ENCODE measurements around the gene NFE2L3.
"Not testable (repeated sequence)": the region's sequence is repeated elsewhere in the genome, so short reads cannot be mapped to it uniquely, and the experiment has no call there.

Gene NFE2L3

DNA sequence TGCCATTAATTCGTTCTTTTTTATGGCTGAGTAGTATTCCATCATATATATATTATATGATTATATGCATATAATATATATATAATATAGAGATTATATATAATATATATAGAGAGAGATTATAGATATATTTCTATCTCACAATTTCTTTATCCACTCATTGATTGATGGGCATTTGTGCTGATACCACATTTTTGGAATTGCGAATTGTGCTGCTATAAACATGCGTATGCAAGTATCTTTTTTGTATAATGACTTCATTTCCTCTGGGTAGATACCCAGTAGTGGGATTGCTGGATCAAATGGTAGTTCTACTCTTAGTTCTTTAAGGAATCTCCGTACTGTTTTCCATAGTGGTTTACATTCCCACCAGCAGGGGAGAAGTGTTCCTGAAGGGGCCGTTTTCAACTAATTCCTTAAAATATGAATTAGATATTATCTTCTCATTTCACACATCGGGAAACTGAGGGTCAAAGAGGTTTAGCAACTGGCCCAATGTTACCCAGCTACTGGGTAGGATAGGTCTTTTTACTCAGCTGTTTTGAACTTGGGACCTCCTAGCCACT lies 16.5 kb downstream of the NFE2L3 start:
- DNase-seq (ENCODE audit: low spot score): no peak

DNA sequence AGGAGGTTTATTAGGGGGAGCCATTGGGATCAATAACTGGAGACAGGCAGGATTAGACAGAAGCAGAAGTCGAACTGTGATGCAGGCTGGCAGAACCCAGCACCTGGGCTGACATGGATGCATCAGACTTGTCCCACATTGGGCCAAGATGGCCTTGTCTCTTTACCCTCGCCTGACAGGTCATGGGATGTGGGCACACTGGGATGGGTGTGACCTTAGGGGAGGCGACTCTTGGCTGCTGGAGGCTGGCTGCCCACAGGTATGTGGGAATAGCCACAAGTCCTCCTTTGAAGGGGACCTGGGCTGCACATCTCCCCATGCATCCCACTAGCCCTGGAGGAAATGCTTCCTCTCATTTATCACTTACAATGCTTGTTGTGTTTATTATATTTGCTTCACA lies 17.3 kb downstream of the NFE2L3 start:
- DNase-seq (ENCODE audit: low spot score): no peak

- DNase-seq (ENCODE audit: low spot score): no peak
Measured at GRCh38 chr7:26170663-26171062, 18.7 kb downstream of the NFE2L3 start.

DNA sequence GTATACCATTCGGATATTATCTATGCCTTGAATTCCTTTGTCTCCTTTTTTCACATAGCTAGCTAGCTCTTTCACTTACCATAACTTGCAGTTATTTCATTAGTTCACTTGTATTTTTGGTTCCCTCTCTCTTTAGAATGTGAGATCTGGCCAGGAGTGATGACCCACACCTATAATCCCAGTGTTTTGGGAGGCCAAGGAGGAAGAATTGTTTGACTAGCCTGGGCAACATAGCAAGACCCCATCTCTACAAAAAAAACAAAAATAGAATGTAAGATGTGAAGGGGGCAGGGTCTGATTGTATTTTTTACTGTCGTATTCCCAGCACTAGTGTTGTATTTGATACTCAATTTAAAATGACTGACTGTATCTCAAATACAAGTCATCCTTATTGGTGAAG lies 19.6 kb downstream of the NFE2L3 start:
- no peak for DNase-seq (ENCODE audit: low spot score)

- no peak for DNase-seq (ENCODE audit: low spot score)
Measured at GRCh38 chr7:26172048-26172447, 20.1 kb downstream of the NFE2L3 start.

DNA sequence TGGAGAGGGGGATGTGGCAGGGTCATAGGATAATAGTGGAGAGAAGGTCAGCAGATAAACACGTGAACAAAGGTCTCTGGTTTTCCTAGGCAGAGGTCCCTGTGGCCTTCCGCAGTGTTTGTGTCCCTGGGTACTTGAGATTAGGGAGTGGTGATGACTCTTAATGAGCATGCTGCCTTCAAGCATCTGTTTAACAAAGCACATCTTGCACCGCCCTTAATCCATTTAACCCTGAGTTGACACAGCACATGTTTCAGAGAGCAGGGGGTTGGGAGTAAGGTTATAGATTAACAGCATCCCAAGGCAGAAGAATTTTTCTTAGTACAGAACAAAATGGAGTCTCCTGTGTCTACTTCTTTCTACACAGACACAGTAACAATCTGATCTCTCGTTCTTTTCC lies 23.9 kb downstream of the NFE2L3 start:
- DNase-seq (ENCODE audit: low spot score): not testable (repeated sequence)

- not testable (repeated sequence) for DNase-seq (ENCODE audit: low spot score)
Measured at GRCh38 chr7:26176696-26177095, 24.7 kb downstream of the NFE2L3 start.

DNA sequence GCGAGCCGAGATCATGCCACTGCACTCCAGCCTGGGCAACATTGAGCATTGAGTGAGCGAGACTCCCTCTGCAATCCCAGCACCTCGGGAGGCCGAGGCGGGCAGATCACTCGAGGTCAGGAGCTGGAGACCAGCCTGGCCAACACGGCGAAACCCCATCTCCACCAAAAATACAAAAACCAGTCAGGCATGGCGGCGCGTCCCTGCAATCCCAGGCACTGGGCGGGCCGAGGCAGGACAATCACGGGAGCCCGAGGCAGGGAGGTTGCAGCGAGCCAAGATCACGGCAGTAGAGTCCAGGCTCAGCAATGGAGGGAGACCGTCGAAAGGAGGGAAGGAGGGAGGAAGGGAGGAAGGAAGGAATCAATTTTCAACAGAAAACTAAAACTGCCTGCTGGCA lies 25.3 kb downstream of the NFE2L3 start:
- DNase-seq (ENCODE audit: low spot score): not testable (repeated sequence)

GRCh38 chr7:26178272-26178960 lies 26.4 kb downstream of the NFE2L3 start:
- peak; percentile 49 for DNase-seq (ENCODE audit: low spot score)

- DNase-seq (ENCODE audit: low spot score): no peak
Measured at GRCh38 chr7:26179422-26179821, 27.4 kb downstream of the NFE2L3 start.

GRCh38 chr7:26179826-26180497 lies 28.0 kb downstream of the NFE2L3 start:
- peak; percentile 49 for DNase-seq (ENCODE audit: low spot score)

- peak; percentile 39 for DNase-seq (ENCODE audit: low spot score)
Measured at GRCh38 chr7:26180792-26181198, 28.8 kb downstream of the NFE2L3 start.

DNA sequence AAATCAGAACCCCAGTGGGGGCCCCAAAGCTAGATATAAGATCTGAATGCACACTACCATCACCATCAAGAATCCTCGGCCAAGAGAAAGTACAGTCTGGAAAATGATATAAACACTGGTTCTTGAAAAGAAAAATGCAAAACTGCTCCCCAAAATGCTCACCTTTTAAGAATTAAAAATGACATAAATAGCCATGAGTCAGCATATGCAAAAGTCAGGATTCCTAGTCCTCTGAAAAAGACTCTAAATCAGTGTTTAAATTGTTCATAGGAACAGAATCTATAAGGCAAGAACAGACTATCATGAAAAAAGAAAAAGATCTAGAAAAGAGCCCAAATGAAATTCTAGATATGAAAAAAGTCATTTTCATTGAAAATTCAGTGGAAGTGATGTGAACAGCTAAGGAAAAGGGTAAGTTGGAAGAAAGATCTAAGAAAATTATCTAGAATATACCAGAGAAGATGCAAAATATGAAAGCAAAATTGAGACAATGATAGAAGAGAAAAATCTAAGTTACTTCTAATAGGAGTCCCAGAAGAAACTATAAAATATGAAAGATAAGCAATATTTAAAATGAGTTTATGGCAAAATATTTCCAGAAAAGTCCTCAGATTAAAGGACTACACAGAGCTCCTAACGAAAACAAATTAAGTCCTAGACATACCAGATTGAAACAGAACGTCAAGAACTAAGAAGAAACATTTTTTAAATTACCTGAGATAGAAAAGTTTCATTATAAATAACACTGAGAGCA lies 29.7 kb downstream of the NFE2L3 start:
- DNase-seq (ENCODE audit: low spot score): peak; percentile 39

GRCh38 chr7:26182283-26182682 lies 30.3 kb downstream of the NFE2L3 start:
- DNase-seq (ENCODE audit: low spot score): no peak

GRCh38 chr7:26182706-26183105 lies 30.7 kb downstream of the NFE2L3 start:
- peak; percentile 55 for DNase-seq (ENCODE audit: low spot score)

- DNase-seq (ENCODE audit: low spot score): peak; percentile 58
Measured at GRCh38 chr7:26183545-26184280, 31.7 kb downstream of the NFE2L3 start.

GRCh38 chr7:26184281-26185101 lies 32.5 kb downstream of the NFE2L3 start:
- peak; percentile 58 for DNase-seq (ENCODE audit: low spot score)

- peak; percentile 67 for DNase-seq (ENCODE audit: low spot score)
Measured at GRCh38 chr7:26185131-26185843, 33.3 kb downstream of the NFE2L3 start.

DNA sequence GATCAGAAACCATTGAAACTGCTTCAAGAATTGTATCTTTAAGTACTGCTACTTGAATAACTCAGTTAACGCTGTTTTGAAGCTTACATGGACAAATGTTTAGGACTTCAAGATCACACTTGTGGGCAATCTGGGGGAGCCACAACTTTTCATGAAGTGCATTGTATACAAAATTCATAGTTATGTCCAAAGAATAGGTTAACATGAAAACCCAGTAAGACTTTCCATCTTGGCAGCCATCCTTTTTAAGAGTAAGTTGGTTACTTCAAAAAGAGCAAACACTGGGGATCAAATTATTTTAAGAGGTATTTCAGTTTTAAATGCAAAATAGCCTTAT lies 33.8 kb downstream of the NFE2L3 start:
- DNase-seq (ENCODE audit: low spot score): no peak

All from NAMALWA (cell line).